ENCODE results near the gene WDFY4.

WDFY4 gene

DNA sequence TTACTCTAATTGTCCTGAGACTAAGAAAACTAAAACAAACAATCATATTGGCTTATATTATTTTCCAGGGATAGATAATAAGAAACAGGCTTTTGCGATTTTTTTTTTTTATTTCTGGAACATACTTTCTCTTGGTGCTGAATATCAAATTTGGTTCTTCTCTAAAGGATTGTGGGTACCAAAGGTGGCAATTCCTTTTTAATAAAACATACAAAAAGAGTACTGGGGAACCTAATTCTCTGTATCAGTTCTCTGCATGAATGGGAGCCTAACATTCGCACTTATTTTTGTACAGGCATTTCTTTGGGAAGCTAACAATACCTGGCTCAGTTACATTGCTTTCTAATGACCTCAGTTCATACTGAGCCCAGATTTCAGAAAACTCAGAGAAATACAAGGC lies 222.2 kb downstream of the WDFY4 start:
- Histone ChIP-seq H3K4me1 (ENCODE audit: control insufficient read depth, insufficient read depth, low read depth, low read length) (no peaks in the 10 kb centered on the region), H2AFZ (ENCODE audit: low read depth, low read length) (no peak overlapping the region), H3K27me3 (ENCODE audit: control insufficient read depth in 1 of 2, insufficient read depth in 1 of 2, low read length in 2 of 2) (peaks cover 9 to 39% of the 10 kb centered on the region in 2 experiments), H3K4me3 (ENCODE audit: insufficient read depth in 1 of 2, low read depth in 1 of 2, low read length in 2 of 2) (no peak overlapping the region), H2AK5ac (ENCODE audit: low read length, severe bottlenecking) (no peak overlapping the region), H3K4me2 (ENCODE audit: low read length, poor library complexity, severe bottlenecking) (no peak overlapping the region), H3K4ac (ENCODE audit: low read depth in 1 of 2, low read length in 2 of 2) (no peak overlapping the region), H4K8ac (ENCODE audit: low read length) (no peak overlapping the region), H2BK12ac (ENCODE audit: low read length in 2 of 2) (no peak overlapping the region), H2BK120ac (ENCODE audit: low read depth, low read length) (no peak overlapping the region), H2BK15ac (ENCODE audit: low read depth, poor library complexity, severe bottlenecking) (no peak overlapping the region), H3K9me3 (ENCODE audit: control insufficient read depth, low read length) (no peaks in the 10 kb centered on the region), H4K91ac (ENCODE audit: low read length) (no peak overlapping the region), H3K27ac (ENCODE audit: low read length, poor library complexity, severe bottlenecking) (no peak overlapping the region), H3K23ac (ENCODE audit: low read length in 2 of 2) (no peak overlapping the region), H3K9ac (ENCODE audit: low read length) (no peak overlapping the region), H3K14ac (ENCODE audit: low read length in 2 of 2) (no peak overlapping the region), H3K79me1 (replicated peaks; ENCODE audit: low read length, poor library complexity, severe bottlenecking) (no peaks in the 10 kb centered on the region), H3K36me3 (ENCODE audit: control insufficient read depth in 1 of 2, insufficient read depth in 2 of 2, low read depth in 1 of 2, low read length in 2 of 2) (no peaks in the 10 kb centered on the region), H3K18ac (ENCODE audit: low read depth in 1 of 2, low read length in 2 of 2) (no peak overlapping the region), H2BK5ac (ENCODE audit: low read depth, low read length, poor library complexity, severe bottlenecking) (no peak overlapping the region)
- WGBS, result 90% methylated on average over 2 of the region's 2 CpGs
- no peak for DNase-seq

DNA sequence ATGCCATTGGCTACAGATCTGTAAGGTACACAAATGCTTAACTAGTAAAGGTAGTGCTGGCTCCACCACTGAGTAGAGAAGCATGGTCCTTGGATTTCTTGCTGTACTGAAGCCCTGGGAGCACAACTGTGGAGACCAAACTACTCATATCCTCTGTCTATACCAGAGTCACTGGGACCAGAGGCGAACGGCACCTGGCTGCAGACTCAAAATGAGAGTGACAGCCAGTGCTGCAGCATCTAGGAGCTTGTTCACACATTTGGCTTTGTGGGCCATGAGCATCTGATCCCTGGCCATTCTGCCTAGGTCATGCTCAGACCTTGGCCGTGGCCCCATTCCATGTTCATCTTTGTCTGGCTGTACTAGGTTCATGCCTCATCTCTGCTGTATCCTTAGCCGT lies 223.1 kb downstream of the WDFY4 start:
- no peak overlapping the region for H2BK120ac ChIP-seq (ENCODE audit: low read depth, low read length)
- 85% methylated on average over 4 of the region's 4 CpGs for WGBS
- no peak overlapping the region for H3K4ac ChIP-seq (ENCODE audit: low read depth in 1 of 2, low read length in 2 of 2)

DNA sequence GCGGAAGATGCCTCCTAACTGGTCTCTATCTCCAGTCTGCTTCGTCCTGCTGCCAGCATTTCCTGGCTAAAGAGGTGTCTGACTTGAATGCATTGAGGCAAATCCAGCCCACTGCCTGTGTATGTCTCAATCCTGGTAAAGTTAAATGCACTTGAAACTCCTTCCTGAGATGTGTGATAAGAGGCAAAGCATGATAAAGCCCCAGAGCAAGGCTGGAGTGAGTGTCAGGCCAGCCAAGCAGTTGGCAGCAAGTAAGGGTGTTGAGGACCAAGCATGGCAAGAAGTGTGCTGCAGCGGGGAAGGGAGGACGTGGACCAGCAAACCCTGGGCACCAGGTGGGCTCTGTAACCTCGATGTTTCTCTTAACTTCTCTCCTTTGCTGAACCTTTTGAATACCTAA lies 225.9 kb downstream of the WDFY4 start:
- Histone ChIP-seq H3K79me1 (replicated peaks; ENCODE audit: low read length, poor library complexity, severe bottlenecking) (no peaks in the 10 kb centered on the region), H3K36me3 (ENCODE audit: control insufficient read depth in 1 of 2, insufficient read depth in 2 of 2, low read depth in 1 of 2, low read length in 2 of 2) (peaks cover 0 to 2% of the 10 kb centered on the region in 2 experiments), H3K4me2 (ENCODE audit: low read length, poor library complexity, severe bottlenecking) (no peak overlapping the region), H3K27ac (ENCODE audit: low read length, poor library complexity, severe bottlenecking) (no peak overlapping the region), H3K4me3 (ENCODE audit: insufficient read depth in 1 of 2, low read depth in 1 of 2, low read length in 2 of 2) (no peak overlapping the region), H3K4ac (ENCODE audit: low read depth in 1 of 2, low read length in 2 of 2) (no peak overlapping the region), H2BK15ac (ENCODE audit: low read depth, poor library complexity, severe bottlenecking) (no peak overlapping the region), H3K14ac (ENCODE audit: low read length in 2 of 2) (no peak overlapping the region), H2BK120ac (ENCODE audit: low read depth, low read length) (no peak overlapping the region), H2BK12ac (ENCODE audit: low read length in 2 of 2) (no peak overlapping the region), H2AK5ac (ENCODE audit: low read length, severe bottlenecking) (no peak overlapping the region), H4K8ac (ENCODE audit: low read length) (no peak overlapping the region), H3K27me3 (ENCODE audit: control insufficient read depth in 1 of 2, insufficient read depth in 1 of 2, low read length in 2 of 2) (peaks cover 5 to 54% of the 10 kb centered on the region in 2 experiments), H3K23ac (ENCODE audit: low read length in 2 of 2) (no peak overlapping the region), H3K9ac (ENCODE audit: low read length) (no peak overlapping the region), H3K18ac (ENCODE audit: low read depth in 1 of 2, low read length in 2 of 2) (no peak overlapping the region), H3K9me3 (ENCODE audit: control insufficient read depth, low read length) (no peaks in the 10 kb centered on the region), H4K91ac (ENCODE audit: low read length) (no peak overlapping the region), H2AFZ (ENCODE audit: low read depth, low read length) (no peak overlapping the region), H3K4me1 (ENCODE audit: control insufficient read depth, insufficient read depth, low read depth, low read length) (no peaks in the 10 kb centered on the region), H2BK5ac (ENCODE audit: low read depth, low read length, poor library complexity, severe bottlenecking) (no peak overlapping the region)
- no peak for DNase-seq
- WGBS, result 78% methylated on average over 4 of the region's 5 CpGs

More for the DNA sequence above, 223.1 kb downstream of the WDFY4 start:
- no peaks in the 10 kb centered on the region for H3K4me1 ChIP-seq (ENCODE audit: control insufficient read depth, insufficient read depth, low read depth, low read length)
- H3K36me3 ChIP-seq (ENCODE audit: control insufficient read depth in 1 of 2, insufficient read depth in 2 of 2, low read depth in 1 of 2, low read length in 2 of 2), result no peaks in the 10 kb centered on the region
- H4K91ac ChIP-seq (ENCODE audit: low read length), result no peak overlapping the region
- DNase-seq, result no peak
- H3K23ac ChIP-seq (ENCODE audit: low read length in 2 of 2), result no peak overlapping the region
- H2AK5ac ChIP-seq (ENCODE audit: low read length, severe bottlenecking), result no peak overlapping the region
- no peak overlapping the region for H3K4me2 ChIP-seq (ENCODE audit: low read length, poor library complexity, severe bottlenecking)
- no peak overlapping the region for H3K4me3 ChIP-seq (ENCODE audit: insufficient read depth in 1 of 2, low read depth in 1 of 2, low read length in 2 of 2)
- H2BK5ac ChIP-seq (ENCODE audit: low read depth, low read length, poor library complexity, severe bottlenecking), result no peak overlapping the region
- H3K14ac ChIP-seq (ENCODE audit: low read length in 2 of 2), result peak overlapping the region in 1 of 2 experiments; percentile 30
- H3K27ac ChIP-seq (ENCODE audit: low read length, poor library complexity, severe bottlenecking), result no peak overlapping the region
- no peaks in the 10 kb centered on the region for H3K79me1 ChIP-seq (replicated peaks; ENCODE audit: low read length, poor library complexity, severe bottlenecking)
- no peak overlapping the region for H2BK12ac ChIP-seq (ENCODE audit: low read length in 2 of 2)
- no peak overlapping the region for H4K8ac ChIP-seq (ENCODE audit: low read length)
- H3K9ac ChIP-seq (ENCODE audit: low read length), result no peak overlapping the region
- H2AFZ ChIP-seq (ENCODE audit: low read depth, low read length), result no peak overlapping the region
- H2BK15ac ChIP-seq (ENCODE audit: low read depth, poor library complexity, severe bottlenecking), result no peak overlapping the region
- H3K9me3 ChIP-seq (ENCODE audit: control insufficient read depth, low read length), result no peaks in the 10 kb centered on the region
- no peak overlapping the region for H3K18ac ChIP-seq (ENCODE audit: low read depth in 1 of 2, low read length in 2 of 2)
- peaks cover 9 to 48% of the 10 kb centered on the region in 2 experiments for H3K27me3 ChIP-seq (ENCODE audit: control insufficient read depth in 1 of 2, insufficient read depth in 1 of 2, low read length in 2 of 2)

DNA sequence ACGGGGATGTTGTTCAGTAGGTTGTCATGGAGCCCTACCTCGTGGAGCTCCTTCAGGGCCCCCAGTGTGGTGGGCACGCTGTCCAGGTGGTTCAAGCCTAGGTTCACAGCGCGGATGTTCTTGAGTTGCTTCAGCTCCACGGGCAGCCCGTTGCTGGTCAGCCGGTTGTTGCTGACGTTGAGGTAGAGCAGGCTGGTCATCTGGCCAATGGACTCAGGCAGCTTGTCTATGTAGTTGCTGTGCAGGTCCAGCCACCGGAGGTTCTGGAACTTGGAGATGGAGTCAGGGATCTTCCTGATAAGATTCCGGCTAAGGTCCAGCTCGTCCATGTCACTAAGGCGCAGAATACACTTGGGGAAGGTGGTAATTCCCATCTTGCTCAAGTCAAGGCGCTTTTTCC lies 229.0 kb downstream of the WDFY4 start:
- Histone ChIP-seq H3K23ac (ENCODE audit: low read length in 2 of 2) (peak overlapping the region in 1 of 2 experiments; percentile 43), H2BK120ac (ENCODE audit: low read depth, low read length) (no peak overlapping the region), H2BK12ac (ENCODE audit: low read length in 2 of 2) (no peak overlapping the region), H3K27me3 (ENCODE audit: control insufficient read depth in 1 of 2, insufficient read depth in 1 of 2, low read length in 2 of 2) (peaks cover 4 to 70% of the 10 kb centered on the region in 2 experiments), H2AK5ac (ENCODE audit: low read length, severe bottlenecking) (no peak overlapping the region), H3K4me2 (ENCODE audit: low read length, poor library complexity, severe bottlenecking) (no peak overlapping the region), H2AFZ (ENCODE audit: low read depth, low read length) (no peak overlapping the region), H2BK15ac (ENCODE audit: low read depth, poor library complexity, severe bottlenecking) (no peak overlapping the region), H3K9me3 (ENCODE audit: control insufficient read depth, low read length) (no peaks in the 10 kb centered on the region), H3K14ac (ENCODE audit: low read length in 2 of 2) (no peak overlapping the region), H4K8ac (ENCODE audit: low read length) (no peak overlapping the region), H3K4ac (ENCODE audit: low read depth in 1 of 2, low read length in 2 of 2) (no peak overlapping the region), H3K4me1 (ENCODE audit: control insufficient read depth, insufficient read depth, low read depth, low read length) (no peaks in the 10 kb centered on the region), H3K18ac (ENCODE audit: low read depth in 1 of 2, low read length in 2 of 2) (no peak overlapping the region), H3K79me1 (replicated peaks; ENCODE audit: low read length, poor library complexity, severe bottlenecking) (no peaks in the 10 kb centered on the region), H3K9ac (ENCODE audit: low read length) (no peak overlapping the region), H3K27ac (ENCODE audit: low read length, poor library complexity, severe bottlenecking) (no peak overlapping the region), H4K91ac (ENCODE audit: low read length) (no peak overlapping the region), H3K4me3 (ENCODE audit: insufficient read depth in 1 of 2, low read depth in 1 of 2, low read length in 2 of 2) (no peak overlapping the region), H2BK5ac (ENCODE audit: low read depth, low read length, poor library complexity, severe bottlenecking) (no peak overlapping the region), H3K36me3 (ENCODE audit: control insufficient read depth in 1 of 2, insufficient read depth in 2 of 2, low read depth in 1 of 2, low read length in 2 of 2) (peaks cover 0 to 2% of the 10 kb centered on the region in 2 experiments)
- WGBS, result 83% methylated on average over 14 of the region's 14 CpGs
- no peak for DNase-seq
